Natural killer cell treated with Interleukin-12 subunit alpha and Interleukin-12 subunit beta and Interleukin-15 and Interleukin-18, amount 100 ng/mL, for 72 hours (primary cell): ENCODE measurements around the gene PIP5K1B. TPM values are rescaled to one million over a fixed set of nuclear protein-coding genes. Genes with fewer than 3 reads are reported as not detected.
"Not testable (repeated sequence)": the region's sequence is repeated elsewhere in the genome, so short reads cannot be mapped to it uniquely, and the experiment has no call there.

Source experiments
- ATAC-seq, 2 donors: fragments of 150-1000 bp; cut with Tn5 transposase in 1 of 2; sonication (Bioruptor Pico), chemical (Tn5 transposase) in 1 of 2; 2 replicates each; pipeline ENCODE4 v1.10.0; 2021
- DNase-seq: peaks from one replicate; pipeline ENCODE4 v3.0.0; 2022; ENCODE audit warnings: low spot score
- H3K27ac Mint-ChIP-seq, 2 donors: 1 replicate in 1 of 2; 2 replicates in 1 of 2; pipeline ENCODE4 v1.8.0; 2022; ENCODE audit warnings: mixed read lengths in 2 of 2, mild to moderate bottlenecking in 1 of 2, moderate library complexity in 1 of 2
- H3K27me3 Mint-ChIP-seq, 2 donors: 1 replicate in 1 of 2; 2 replicates in 1 of 2; pipeline ENCODE4 v1.8.0; 2022; ENCODE audit warnings: mixed read lengths in 2 of 2
- H3K36me3 Mint-ChIP-seq: one replicate; pipeline ENCODE4 v1.8.0; 2022; ENCODE audit warnings: mixed read lengths
- H3K4me1 Mint-ChIP-seq, 2 donors: 1 replicate in 1 of 2; 2 replicates in 1 of 2; pipeline ENCODE4 v1.8.0; 2022; ENCODE audit warnings: low read depth in 2 of 2, mixed read lengths in 2 of 2, mild to moderate bottlenecking in 1 of 2
- H3K4me3 Mint-ChIP-seq: one replicate; pipeline ENCODE4 v1.8.0; 2022; ENCODE audit warnings: mixed read lengths
- H3K9me3 Mint-ChIP-seq: 2 replicates; pipeline ENCODE4 v1.8.0; 2022; ENCODE audit warnings: mixed read lengths
- total RNA-seq, 2 donors: library from RNA; stranded (reverse); gene quantifications; one replicate each; pipeline ENCODE4 v1.2.3, GENCODE V29; 2022

Gene PIP5K1B
- total RNA-seq, 2 donors from 2014 or later: 0.24 to 0.73 TPM

DNA sequence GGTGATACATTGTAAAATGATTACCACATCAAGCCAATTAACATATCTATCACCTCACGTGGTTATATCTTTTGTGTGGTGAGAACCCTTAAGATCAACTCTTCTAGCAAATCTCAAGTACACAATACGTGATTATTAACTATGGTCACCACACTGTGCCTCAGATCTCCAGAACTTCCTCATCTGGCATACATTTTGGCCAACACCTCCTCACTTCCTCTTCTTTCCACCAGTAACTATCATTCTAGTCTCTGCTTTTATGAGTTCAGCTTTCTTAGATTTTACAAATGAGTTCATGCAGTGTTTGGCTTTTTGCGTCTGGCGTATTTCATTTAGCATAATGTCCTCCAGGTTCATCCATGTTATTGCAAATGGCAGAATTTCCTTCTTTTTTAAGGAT is 273.0 kb downstream of the PIP5K1B start:
- ATAC-seq (no peak), DNase-seq (no peak)
- Mint-ChIP-seq H3K4me3 (no peak overlapping the region), H3K27me3 (no peaks in the 10 kb centered on the region), H3K36me3 (no peaks in the 10 kb centered on the region), H3K9me3 (no peaks in the 10 kb centered on the region), H3K4me1 (peaks cover 8 to 22% of the 10 kb centered on the region in 2 donors), H3K27ac (no peak overlapping the region)

DNA sequence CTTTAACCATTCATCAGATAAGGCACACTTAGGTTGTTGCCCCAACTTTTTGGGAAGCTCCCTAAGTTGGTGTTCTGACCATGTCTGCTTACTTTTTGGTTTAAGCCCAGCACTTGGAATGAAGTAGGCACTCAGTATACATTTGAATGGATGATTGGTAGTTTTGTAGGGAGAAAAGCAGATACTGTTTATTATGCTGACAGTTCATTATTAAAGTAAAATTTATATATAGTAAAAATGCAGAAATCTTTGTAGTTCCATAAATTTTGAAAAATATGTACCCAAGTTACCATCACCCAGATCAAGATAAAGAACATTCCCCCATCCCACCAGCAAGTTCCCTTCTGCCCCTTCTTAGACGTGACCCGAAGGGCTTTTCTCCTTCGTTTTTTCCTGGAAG is 273.5 kb downstream of the PIP5K1B start:
- ATAC-seq: no peak
- DNase-seq: no peak
- H3K9me3 Mint-ChIP-seq: no peaks in the 10 kb centered on the region
- no peak overlapping the region for H3K27ac Mint-ChIP-seq
- no peaks in the 10 kb centered on the region for H3K36me3 Mint-ChIP-seq
- no peaks in the 10 kb centered on the region for H3K27me3 Mint-ChIP-seq
- no peak overlapping the region for H3K4me3 Mint-ChIP-seq
- peaks cover 8 to 27% of the 10 kb centered on the region in 2 donors for H3K4me1 Mint-ChIP-seq

DNA sequence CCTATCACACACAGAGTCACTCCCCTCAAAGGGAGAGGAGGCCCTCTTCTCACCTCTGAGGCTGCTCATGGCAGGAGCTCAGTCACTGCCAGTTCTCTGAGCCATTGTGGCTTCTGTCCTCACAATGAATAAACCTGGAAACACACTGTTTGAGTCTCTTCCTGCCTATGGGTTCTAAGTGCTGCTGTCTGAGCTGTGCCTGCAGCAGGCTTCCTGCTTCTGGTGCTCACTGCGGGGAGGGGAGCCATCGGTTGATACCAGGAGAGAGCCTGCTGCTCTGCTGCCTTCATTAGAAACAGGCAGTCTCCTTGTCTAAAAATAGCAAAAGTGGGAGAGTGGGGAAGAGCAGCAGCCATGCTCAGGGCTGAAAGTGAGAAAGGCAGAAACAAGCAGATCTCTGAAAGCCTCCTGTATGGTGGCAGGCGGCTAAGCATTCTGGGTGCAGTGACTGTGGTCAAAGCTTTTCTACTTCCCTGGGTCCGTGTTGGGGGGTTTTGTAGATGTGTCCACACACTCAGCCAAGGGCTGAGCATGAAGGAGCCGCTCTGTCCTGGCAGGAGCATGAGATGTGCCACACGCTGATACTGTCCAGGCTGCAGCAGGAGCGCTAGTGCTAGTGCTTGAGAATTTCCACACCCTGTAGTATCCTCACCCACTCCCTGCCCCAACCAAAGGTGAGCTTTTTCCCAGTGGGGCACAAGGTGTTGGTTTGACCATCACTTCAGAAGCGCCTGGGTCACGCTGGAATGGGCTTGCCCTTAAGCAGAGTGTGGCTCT is 274.7 kb downstream of the PIP5K1B start:
- H3K27me3 Mint-ChIP-seq: no peaks in the 10 kb centered on the region
- H3K4me1 Mint-ChIP-seq: peaks cover 8 to 27% of the 10 kb centered on the region in 2 donors
- H3K4me3 Mint-ChIP-seq: peak overlapping the region; percentile 26
- H3K27ac Mint-ChIP-seq: peak overlapping the region; percentile 32 to 70
- no peaks in the 10 kb centered on the region for H3K9me3 Mint-ChIP-seq
- ATAC-seq (peak; percentile 71 to 83), DNase-seq (no peak)
- H3K36me3 Mint-ChIP-seq: no peaks in the 10 kb centered on the region

DNA sequence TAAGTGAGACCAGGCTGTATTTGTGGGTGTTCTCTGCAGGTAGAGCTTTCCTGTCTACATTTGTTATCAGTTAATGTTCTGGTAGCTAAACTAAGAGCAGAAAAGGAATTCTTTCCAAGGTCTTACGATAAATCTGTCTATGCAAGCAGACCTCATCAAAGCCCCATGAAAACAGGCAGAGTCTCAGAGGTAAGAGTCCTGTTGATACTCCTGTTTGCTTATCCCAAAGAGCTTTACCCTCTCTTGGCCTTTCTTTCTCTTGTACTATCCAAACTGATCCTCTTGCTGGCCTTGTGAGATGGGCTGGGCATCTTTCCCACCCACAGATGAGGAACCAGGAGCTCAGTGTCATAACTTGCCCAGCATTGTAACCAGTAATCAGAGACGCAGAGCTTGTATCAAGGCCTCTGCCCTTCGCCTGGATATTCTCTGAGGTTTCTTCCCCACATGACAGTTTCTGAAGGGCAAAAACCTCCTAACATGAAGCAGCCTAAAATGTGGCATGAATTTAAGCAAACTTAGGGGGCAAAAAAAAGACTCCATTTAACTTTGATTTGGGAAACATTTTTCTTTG is 275.4 kb downstream of the PIP5K1B start:
- Mint-ChIP-seq H3K4me3 (no peak overlapping the region), H3K36me3 (no peaks in the 10 kb centered on the region), H3K27me3 (no peaks in the 10 kb centered on the region), H3K4me1 (peaks cover 8 to 27% of the 10 kb centered on the region in 2 donors), H3K27ac (no peak overlapping the region), H3K9me3 (no peaks in the 10 kb centered on the region)
- ATAC-seq: no peak
- DNase-seq: no peak

DNA sequence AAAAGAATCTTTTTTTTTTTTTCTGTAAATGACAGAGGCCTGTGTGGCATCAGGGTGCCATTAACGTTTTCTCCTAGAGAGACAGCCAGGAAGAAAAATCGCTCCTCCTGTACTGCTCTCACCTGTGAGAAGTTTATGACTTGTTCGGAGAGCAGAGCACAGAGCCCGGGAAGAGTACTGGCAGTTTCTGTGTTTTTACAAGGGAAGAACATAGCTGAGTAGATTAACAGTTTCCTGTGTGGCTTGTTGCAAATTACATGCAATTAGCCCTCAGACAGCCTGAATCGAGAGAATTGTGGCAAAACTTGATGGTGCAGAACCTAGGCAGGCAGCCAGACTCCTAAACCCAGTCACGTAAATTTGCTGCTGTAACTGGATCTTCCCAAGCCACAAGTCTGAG is 276.7 kb downstream of the PIP5K1B start:
- ATAC-seq: no peak
- Mint-ChIP-seq H3K27ac (no peak overlapping the region), H3K36me3 (no peaks in the 10 kb centered on the region), H3K4me1 (peaks cover 8 to 27% of the 10 kb centered on the region in 2 donors), H3K4me3 (no peak overlapping the region), H3K27me3 (no peaks in the 10 kb centered on the region), H3K9me3 (no peaks in the 10 kb centered on the region)
- no peak for DNase-seq

DNA sequence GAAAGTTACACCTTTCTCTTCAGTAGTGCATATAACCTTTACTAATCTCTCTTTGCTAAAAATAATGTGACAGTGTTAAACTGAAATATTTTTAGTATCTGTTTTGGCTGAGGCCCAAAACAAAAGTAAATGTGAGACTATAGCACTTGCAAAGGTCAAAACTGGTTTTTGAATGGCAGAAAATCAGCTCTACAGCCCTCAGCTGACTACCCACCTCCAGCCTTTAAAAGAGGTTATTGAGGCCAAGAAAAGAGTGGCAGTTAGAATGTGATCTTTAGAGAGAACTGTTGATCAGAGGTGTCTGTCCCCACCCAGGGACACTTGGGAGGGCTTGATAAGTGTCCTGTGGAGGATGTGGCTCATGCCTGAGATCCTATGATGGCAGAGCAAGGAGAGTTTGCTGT is 278.0 kb downstream of the PIP5K1B start:
- ATAC-seq (no peak), DNase-seq (no peak)
- H3K4me3 Mint-ChIP-seq: no peak overlapping the region
- H3K27ac Mint-ChIP-seq: no peak overlapping the region
- H3K9me3 Mint-ChIP-seq: no peaks in the 10 kb centered on the region
- no peaks in the 10 kb centered on the region for H3K27me3 Mint-ChIP-seq
- H3K36me3 Mint-ChIP-seq: no peaks in the 10 kb centered on the region
- peaks cover 8 to 27% of the 10 kb centered on the region in 2 donors for H3K4me1 Mint-ChIP-seq

DNA sequence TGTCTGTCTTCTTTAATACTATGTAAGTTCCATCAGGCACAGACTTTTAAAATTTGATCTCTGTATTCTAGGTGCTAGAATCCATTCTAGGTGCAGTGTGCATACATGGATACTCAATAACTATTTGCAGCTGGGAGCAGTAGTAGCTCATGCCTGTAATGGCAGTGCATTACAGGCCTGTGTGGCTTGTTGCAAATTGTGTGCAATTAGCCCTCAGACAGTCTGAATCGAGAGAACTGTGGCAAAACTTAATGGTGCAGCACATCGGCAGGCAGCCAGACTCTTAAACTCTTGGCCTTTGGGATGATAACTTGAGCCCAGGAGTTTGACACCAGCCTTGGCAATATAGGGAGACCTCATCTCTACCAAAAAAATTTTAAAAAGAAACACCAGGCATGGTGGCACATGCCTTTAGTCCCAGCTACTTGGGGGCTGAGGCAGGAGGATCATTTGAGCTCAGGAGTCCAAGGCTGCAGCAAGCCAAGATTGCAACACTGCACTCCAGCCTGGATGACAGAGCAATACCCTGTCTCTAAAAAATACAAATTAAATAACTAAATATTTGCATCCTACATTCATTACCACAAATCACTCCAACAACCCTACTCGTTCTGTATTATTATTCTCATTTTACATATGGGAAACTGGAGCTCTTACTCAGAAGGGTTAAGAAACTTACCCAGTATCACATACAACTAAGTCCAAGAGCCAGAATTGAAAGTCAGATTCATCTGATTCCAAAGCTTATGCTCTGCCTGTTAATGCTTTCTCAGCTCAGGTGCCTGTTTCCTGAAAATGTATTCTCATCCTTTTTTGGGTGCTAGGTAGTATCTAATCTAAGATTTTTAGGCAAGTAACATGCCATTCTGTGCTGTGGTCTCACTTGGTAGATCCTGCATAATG is 278.7 kb downstream of the PIP5K1B start:
- ATAC-seq: no peak

DNA sequence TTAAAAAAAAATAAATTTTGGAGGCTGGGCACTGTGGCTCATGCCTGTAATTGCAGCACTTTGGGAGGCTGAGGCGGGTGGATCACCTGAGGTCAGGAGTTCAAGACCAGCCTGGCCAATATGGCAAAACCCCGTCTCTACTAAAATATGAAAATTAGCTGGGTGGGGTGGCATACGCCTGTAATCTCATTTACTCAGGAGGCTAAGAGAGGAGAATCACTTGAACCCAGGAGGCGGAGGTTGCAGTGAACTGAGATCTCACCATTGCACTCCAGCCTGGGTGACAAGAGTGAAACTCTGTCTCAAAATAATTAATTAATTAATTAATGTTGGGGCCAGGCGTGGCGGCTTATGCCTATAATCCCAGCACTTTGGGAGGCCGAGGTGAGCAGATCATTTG is 281.9 kb downstream of the PIP5K1B start:
- not testable (repeated sequence) for H3K36me3 Mint-ChIP-seq, DNase-seq, ATAC-seq, H3K27me3 Mint-ChIP-seq, H3K4me3 Mint-ChIP-seq, H3K9me3 Mint-ChIP-seq, H3K27ac Mint-ChIP-seq
- peaks cover 0 to 10% of the 10 kb centered on the region in 2 donors for H3K4me1 Mint-ChIP-seq

More for the DNA sequence above, 278.7 kb downstream of the PIP5K1B start:
- H3K27me3 Mint-ChIP-seq: no peaks in the 10 kb centered on the region
- no peaks in the 10 kb centered on the region for H3K36me3 Mint-ChIP-seq
- H3K9me3 Mint-ChIP-seq: no peaks in the 10 kb centered on the region
- H3K27ac Mint-ChIP-seq: no peak overlapping the region
- no peak overlapping the region for H3K4me3 Mint-ChIP-seq
- peaks cover 5 to 27% of the 10 kb centered on the region in 2 donors for H3K4me1 Mint-ChIP-seq
- DNase-seq: no peak

DNA sequence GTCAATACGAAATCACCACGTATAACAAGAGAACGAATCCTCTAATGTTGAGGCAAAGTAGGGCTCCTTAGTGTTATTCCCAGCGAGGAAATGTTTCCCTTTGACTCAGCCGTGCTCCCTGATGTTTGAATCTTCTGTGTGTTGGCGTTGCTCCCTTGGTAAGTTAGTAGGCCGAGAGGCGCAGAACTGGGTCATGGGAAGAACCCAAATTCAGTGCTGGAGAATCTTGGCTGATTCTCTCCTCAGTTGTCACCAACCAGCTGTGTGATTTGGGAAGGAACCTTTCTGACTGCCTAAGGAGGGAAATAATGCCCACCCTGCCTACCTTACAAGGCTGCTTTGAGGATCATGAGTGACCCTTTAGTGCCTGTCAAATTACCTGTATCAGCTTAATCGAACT is 286.4 kb downstream of the PIP5K1B start:
- ATAC-seq: no peak

DNA sequence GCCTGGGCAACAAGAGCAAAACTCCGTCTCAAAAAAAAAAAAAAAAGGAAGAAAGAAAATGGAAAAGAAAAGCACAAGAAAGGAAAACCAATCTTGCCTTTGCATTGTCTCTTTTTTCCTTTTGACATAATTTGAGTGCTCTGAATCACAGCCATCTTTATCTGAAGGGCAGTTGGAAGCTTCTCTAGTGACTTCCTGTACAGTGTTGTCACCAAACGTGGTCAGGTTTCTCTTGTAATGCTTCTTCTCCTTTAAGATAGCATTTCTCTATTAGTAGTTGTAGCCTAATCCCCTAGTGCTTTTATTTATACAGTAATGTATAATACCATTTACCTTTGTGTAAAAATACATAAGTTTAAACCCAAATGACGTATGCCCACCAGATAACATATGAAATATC is 290.7 kb downstream of the PIP5K1B start:
- Mint-ChIP-seq H3K4me3 (no peak overlapping the region), H3K4me1 (peaks cover 24 to 27% of the 10 kb centered on the region in 2 donors), H3K36me3 (no peaks in the 10 kb centered on the region), H3K9me3 (no peaks in the 10 kb centered on the region), H3K27me3 (peaks cover 0 to 4% of the 10 kb centered on the region in 2 donors), H3K27ac (no peak overlapping the region)
- no peak for ATAC-seq
- DNase-seq: no peak

More for the DNA sequence above, 286.4 kb downstream of the PIP5K1B start:
- Mint-ChIP-seq H3K9me3 (no peaks in the 10 kb centered on the region), H3K4me1 (peaks cover 4 to 6% of the 10 kb centered on the region in 2 donors), H3K4me3 (no peak overlapping the region), H3K27ac (no peak overlapping the region), H3K36me3 (no peaks in the 10 kb centered on the region), H3K27me3 (peaks cover 0 to 4% of the 10 kb centered on the region in 2 donors)
- DNase-seq: no peak

DNA sequence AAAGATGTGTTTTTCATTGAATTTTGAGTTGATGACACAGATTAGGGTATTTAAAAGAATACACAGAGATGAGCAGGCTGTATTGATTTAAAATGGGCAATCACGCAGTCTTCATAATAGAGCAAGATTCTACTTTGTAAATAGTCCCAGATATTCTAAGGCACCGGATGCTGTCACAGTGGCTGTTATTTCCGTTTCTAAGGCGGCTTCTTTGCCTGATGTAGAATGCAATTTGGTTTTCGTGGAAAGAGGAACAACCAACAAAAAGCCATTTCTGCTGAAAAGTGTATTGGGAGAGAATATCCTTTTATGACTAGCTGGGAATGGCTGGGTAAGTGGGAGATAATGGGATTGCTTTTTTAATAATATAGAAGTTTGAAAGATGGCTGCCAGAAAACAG is 291.4 kb downstream of the PIP5K1B start:
- no peaks in the 10 kb centered on the region for H3K36me3 Mint-ChIP-seq
- H3K27me3 Mint-ChIP-seq: peaks cover 0 to 4% of the 10 kb centered on the region in 2 donors
- H3K4me1 Mint-ChIP-seq: peaks cover 24 to 27% of the 10 kb centered on the region in 2 donors
- DNase-seq (no peak), ATAC-seq (no peak)
- no peaks in the 10 kb centered on the region for H3K9me3 Mint-ChIP-seq
- H3K4me3 Mint-ChIP-seq: peak overlapping the region; percentile 2
- H3K27ac Mint-ChIP-seq: peak overlapping the region in 1 of 2 donors; percentile 52

DNA sequence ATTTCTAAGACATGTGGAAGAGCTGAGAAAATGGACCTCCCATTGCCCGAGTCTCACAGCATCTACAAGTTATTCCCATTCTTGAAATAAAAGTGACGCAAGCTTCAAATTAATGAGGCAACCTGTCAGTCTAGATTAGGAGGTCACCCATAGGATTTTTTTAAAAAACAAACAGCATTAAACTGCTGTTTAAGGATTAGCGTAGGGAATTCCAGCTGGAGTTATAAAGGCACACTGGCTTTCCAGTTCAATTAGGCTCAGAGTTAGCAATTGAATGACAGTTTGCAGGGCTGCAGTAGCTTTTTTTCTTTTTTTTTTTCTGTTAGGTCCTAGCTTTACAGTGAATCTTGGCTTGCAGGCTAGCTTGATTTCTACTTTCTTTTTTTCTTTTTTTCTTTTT is 292.6 kb downstream of the PIP5K1B start:
- DNase-seq (no peak), ATAC-seq (no peak)
- peaks cover 0 to 4% of the 10 kb centered on the region in 2 donors for H3K27me3 Mint-ChIP-seq
- no peak overlapping the region for H3K27ac Mint-ChIP-seq
- no peaks in the 10 kb centered on the region for H3K36me3 Mint-ChIP-seq
- H3K4me1 Mint-ChIP-seq: peaks cover 24 to 27% of the 10 kb centered on the region in 2 donors
- no peaks in the 10 kb centered on the region for H3K9me3 Mint-ChIP-seq
- H3K4me3 Mint-ChIP-seq: no peak overlapping the region

DNA sequence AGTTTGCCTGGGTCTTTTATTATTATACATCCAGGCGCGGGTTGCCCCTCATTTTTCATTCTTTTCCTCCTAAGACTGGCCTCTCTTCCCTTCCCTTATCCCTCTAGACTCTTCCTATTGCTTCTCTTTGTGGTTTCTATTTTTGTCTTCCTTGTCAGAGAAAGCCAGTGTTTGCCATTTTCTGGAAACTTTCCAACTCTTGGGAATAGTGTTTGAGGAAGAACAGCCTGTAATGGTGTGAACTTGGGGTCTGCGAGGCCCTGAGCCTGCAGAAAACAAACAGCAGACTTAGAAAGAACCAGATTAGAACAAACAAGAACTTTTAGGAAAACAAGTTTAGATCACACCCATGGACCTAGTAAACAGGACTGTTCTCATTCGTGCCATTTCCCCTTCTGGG is 293.3 kb downstream of the PIP5K1B start:
- peak overlapping the region in 1 of 2 donors; percentile 16 for H3K27ac Mint-ChIP-seq
- H3K27me3 Mint-ChIP-seq: peaks cover 0 to 5% of the 10 kb centered on the region in 2 donors
- DNase-seq (no peak), ATAC-seq (no peak)
- H3K36me3 Mint-ChIP-seq: no peaks in the 10 kb centered on the region
- H3K9me3 Mint-ChIP-seq: no peaks in the 10 kb centered on the region
- no peak overlapping the region for H3K4me3 Mint-ChIP-seq
- peaks cover 24 to 27% of the 10 kb centered on the region in 2 donors for H3K4me1 Mint-ChIP-seq
